HG02884 (cell line): ENCODE results near the gene IFRD1.
"Not testable (repeated sequence)": the region's sequence is repeated elsewhere in the genome, so short reads cannot be mapped to it uniquely, and the experiment has no call there.

Experiments used
- ATAC-seq: cut with Tn5 transposase; IDR thresholded peaks from one replicate; pipeline ENCODE4 v1.9.1; 2021; ENCODE audit warnings: mild to moderate bottlenecking, moderate library complexity; ENCODE audit not compliant: unreplicated experiment

IFRD1 gene

DNA sequence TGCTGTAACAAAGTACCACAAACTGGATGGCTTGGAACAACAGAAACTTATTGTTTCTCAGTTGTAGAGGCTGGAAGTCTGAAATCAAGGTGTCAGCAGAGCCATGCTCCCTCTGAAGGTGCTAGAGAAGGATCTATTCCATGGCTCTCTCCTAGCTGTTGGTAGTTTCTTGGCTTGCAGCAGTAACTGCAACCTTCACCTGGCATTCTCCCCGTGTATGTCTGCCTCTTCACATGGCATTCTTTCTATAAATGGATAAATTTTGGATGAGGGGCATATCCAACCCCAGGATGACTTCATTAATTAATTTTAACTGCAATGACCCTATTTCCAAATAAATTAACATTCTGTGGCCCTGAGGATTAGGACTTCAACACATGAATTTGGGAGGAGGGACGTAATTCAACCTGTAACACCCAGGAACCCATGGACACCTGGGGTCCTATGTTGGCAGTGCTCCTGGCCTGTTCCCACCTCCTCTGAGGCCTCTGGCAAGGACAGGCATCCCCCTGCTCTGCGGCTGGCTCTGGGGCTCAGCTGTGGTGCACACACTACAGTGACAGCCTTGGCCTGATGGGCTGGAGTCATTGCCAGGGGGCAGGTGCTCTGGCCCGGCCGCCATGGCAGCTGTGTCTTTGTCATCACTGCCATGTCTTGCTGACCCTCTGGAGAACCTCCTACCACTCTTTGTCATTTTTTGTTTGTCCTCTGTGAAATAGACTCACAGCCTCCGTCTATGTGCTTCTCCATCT lies 61.4 kb downstream of the IFRD1 start:
- ATAC-seq = no peak

- no peak for ATAC-seq
Observed at GRCh38 chr7:112512451-112513210, 62.4 kb downstream of the IFRD1 start.

GRCh38 chr7:112515989-112516388 lies 65.7 kb downstream of the IFRD1 start:
- no peak for ATAC-seq

- not testable (repeated sequence) for ATAC-seq
Observed at GRCh38 chr7:112516418-112516817, 66.2 kb downstream of the IFRD1 start.

DNA sequence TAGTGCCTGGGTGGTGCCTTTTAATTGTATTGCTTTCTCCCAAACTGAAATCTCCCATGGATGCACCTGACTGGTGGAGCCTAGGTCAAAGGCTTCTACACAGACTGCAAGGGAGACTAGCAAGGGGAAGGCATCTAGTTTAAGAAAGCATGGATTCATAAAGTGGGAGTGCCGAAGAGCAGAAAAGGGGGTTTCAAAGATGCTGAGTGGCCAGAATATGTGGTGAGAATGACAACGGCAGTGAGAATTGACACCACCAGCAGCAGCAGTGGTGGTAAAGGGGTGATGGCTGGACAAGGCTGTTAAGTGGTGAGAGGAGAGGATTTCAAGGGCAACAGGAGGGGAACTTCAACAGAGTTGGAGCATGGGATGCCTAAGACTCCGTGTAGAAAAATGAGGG lies 67.2 kb downstream of the IFRD1 start:
- ATAC-seq = no peak

DNA sequence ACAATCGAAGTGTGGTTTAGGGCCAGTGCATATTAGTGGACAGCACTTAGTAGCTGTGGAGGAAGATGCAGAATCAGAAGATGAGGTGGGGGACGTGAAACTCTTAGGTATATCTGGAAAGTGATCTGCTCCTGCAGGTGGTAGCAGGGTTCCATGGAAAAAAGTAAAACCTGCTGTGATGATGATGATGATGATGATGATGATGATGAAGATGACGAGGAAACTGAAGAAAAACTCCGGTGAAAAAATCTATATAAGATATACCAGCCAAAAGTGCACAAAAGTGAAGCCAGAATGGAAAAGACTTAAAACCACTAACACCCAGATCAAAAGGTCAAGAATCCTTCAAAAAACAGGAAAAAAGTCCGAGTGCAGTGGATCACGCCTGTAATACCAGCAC lies 70.5 kb downstream of the IFRD1 start:
- no peak for ATAC-seq

DNA sequence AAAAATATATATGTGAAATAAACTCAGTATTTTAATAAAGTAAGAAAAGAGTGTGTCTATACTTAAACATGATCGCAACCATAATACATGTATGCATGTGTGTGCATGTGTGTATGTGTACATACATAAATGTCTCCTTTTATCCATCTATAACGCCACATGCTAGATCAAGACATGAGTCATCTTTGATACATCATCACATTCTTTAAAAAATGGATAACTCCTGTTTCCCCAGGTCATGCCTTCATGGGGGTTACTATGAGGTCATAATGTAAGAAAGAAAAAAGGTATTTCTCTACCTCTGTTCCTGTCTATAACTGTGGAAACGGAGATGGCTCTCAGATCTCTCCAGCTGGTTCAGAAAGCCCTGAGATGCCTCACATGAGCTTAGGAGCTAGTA lies 71.7 kb downstream of the IFRD1 start:
- ATAC-seq = no peak

GRCh38 chr7:112523871-112524270 lies 73.6 kb downstream of the IFRD1 start:
- no peak for ATAC-seq
